Subcutaneous adipose tissue (tissue), 4 donors: Measurements from ENCODE around the gene ATP6V1B1. TPM values are rescaled to one million over a fixed set of nuclear protein-coding genes. Genes with fewer than 3 reads are reported as not detected.

Source experiments
- total RNA-seq, 4 donors: library from RNA; depleted of rRNA; stranded (reverse); fragments of >200 nt; gene quantifications; one replicate each; pipeline ENCODE4 v1.1.0, GENCODE V29; 2016
- TF ChIP-seq, protein P1 (sequence below): fragments of 450-650 bp; IDR thresholded peaks from one replicate; pipeline ENCODE4 v1.5.1; 2016; ENCODE audit warnings: low read depth, mild to moderate bottlenecking, control low read depth, antibody characterized with exemption, moderate library complexity

The ATP6V1B1 gene
- total RNA-seq, 4 donors from 2014 or later = not detected

DNA sequence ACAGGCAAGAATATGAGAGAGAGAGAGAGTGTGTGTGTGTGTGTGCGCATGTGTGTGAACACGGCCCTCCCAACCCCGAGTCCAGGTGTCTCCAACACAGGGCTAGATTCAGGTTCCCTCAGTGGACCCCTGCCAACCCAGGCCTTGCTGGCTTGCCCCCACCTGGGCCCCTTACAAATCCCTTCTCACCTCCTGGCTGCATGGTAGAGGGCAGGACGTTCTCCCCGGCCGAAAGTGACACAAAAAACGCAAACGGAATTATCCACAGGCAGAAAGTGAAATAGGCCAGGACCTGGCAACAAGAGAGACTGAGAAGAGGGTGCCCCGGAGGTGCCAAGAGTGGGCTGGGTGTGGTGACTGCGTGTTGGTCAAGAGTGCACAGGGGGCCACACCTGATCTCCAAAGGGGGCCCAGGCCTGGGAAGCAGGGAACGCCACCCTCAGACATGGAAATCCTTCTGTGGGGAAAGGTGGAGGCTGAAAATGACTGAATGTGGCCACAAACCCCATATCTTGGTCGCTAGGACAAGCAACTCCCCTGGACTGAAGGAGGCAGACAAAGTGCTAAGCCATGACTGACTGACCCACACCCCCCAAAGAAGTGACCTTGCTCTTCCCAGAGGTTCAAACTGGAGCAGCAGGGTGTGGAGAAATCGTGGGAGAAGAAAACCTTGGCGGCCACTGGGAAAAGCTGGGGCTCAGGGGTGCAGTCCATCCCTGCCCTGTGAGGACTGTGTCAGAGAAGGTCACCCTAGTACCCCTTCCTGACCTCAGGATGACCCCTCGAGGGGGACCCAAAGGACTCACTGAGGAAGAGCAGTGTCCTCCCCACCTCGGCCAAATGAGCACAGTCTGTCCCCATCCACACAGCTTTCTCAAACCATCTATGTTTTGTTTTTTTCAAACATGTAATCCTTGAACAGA lies 53.3 kb downstream of the ATP6V1B1 start:
- TF ChIP-seq, protein P1, sequence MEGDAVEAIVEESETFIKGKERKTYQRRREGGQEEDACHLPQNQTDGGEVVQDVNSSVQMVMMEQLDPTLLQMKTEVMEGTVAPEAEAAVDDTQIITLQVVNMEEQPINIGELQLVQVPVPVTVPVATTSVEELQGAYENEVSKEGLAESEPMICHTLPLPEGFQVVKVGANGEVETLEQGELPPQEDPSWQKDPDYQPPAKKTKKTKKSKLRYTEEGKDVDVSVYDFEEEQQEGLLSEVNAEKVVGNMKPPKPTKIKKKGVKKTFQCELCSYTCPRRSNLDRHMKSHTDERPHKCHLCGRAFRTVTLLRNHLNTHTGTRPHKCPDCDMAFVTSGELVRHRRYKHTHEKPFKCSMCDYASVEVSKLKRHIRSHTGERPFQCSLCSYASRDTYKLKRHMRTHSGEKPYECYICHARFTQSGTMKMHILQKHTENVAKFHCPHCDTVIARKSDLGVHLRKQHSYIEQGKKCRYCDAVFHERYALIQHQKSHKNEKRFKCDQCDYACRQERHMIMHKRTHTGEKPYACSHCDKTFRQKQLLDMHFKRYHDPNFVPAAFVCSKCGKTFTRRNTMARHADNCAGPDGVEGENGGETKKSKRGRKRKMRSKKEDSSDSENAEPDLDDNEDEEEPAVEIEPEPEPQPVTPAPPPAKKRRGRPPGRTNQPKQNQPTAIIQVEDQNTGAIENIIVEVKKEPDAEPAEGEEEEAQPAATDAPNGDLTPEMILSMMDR = no peak

DNA sequence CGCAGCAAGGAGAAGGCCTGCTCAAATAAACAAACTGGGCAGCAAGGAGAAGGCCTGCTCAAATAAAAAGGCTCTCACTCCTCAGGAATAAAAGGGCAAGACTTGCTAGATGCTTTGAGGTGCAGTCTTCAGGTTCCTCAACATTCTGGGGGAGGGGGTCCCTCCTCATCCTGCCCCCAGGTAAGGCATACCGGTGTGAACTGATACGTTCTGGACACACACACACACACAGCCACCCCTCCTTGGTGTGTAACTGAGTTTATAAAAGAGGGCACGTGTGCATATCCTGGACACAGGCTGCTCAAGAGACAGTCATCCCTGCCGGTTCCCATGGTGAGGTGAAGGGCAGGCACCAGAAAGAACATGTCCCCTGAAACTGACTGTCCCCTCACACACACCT lies 54.5 kb downstream of the ATP6V1B1 start:
- TF ChIP-seq, protein P1 = no peak

DNA sequence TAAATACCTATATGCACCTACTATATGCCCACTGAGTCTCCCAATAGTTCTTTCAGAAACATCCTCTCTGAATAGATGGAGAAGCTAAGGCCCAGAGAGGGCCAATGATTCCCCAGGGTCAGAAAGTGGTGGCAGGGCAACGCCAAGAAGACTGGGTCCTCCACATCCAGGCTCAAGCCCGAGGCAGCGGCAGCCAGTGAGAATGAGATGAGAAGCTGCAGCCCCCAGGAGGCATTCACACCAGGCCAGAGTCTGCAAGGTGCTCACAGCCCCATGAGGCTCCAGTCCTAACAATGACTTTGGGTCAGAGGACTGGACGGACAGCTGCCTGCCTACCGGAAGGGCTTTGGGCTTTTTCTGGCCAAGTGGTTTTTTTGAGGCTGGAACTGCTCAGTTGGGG lies 55.4 kb downstream of the ATP6V1B1 start:
- TF ChIP-seq, protein P1 = no peak

DNA sequence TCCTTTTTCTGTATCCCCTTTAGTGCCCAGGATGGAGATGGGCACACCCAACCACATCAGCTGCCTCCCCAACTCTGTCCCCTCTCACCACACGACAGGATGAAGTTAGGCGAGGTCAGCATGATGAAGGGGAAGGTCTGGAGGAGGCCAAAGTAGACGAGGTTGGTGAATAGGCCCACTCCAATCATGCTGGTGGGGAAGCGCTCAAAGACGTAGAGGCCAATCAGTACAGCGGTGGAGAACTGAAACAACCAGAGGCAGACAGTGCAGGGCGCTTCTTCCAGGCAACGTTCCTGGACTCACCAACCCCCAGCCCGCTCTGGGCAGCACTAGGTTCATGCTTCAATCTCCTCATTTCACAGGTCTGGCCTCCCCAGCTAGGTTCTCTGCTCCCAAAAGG lies 56.0 kb downstream of the ATP6V1B1 start:
- TF ChIP-seq, protein P1 = no peak

DNA sequence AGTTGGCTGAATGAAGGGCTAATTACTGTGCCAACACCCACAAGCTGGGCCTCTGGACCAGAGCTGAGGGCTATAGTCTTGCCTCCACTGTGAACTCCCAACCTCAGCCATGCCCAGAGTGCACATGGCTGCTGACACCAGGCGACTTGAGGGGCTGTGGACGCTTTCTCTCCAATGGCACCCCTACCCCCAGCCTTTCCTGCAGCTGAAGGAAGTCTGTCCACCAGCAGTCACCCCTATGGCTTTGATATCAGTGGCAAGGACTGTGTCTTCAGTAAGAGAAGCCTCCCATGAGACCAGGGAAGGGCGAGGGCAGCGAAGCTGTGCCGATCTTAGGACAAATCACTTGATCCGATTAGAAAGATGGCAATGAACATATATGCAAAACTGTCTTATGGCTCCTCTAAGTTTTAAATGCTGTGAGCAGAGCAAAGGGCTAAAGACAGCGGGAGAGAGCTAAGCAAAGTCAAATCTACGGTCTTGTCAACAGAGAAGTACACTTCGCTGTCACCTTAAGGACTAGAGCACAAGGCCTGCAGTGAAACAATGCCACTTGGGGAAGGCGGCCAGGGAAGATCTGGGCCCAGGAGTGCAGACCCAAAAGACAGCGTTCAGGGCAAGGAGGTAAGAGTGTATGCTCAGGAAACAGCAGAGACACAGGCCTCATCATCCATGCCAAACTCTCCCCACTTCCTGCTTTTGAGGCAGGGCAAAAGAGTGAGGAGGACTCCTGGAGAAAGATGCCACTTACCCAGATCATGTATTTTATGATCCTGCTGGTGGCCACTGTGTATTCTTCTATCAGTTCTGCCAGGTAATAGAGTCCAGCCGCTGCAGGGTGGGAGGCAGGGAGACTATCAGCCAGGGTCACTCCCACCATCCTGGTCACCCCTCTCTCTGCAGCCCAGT lies 57.5 kb downstream of the ATP6V1B1 start:
- TF ChIP-seq, protein P1 = no peak

DNA sequence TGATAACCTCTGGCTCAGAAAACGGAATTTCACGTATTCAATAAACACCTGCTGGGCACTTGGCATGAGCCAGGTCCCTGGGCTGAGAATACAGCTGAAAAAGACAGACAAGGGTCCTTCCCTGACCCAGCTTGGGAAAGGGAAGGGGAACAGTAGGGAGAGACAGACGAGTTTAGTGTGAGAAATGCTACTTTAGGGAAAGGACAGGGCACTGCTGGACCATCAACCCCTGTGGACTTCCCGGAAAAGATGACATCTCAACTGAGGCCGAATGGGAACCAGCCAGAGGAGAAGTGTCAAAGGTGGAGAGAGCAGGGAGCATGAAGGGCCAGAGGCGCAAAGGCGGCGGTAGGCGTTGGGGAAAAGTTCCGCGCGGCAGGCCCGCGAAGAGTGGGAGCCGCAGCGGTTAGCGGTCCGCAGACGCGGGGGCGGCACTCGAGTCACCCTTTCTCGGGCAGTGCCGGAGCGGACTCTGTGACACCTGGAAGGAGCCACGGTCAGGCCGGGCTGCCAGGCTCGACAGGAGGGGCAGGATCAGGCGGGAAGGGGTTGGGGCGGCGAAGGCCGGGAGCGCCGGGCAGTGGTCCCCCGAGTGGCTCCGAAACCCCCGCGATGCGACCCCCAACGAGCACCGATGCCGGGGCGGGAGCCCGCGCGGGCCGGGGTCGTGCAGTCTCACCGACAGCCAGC lies 58.5 kb downstream of the ATP6V1B1 start:
- TF ChIP-seq, protein P1 = no peak
